Body of pancreas (tissue), 4 donors: Measurements from ENCODE around the gene PNN.

ENCODE experiments used
- CTCF ChIP-seq, 7 experiments: fragments of 450-650 bp in 4 of 7; fragments of 200-600 bp in 3 of 7; sonication (generic) in 3 of 7; IDR thresholded peaks; one replicate each; pipeline ENCODE4 v1.5.1; 2016 to 2019; ENCODE audit warnings: antibody characterized with exemption in 7 of 7
- POLR2A ChIP-seq, 3 donors: fragments of 450-650 bp; IDR thresholded peaks; one replicate each; pipeline ENCODE4 v1.6.1; 2016; ENCODE audit warnings: antibody characterized with exemption in 3 of 3, mild to moderate bottlenecking in 2 of 3

GRCh38 chr14:39176263-39177167, 1.5 kb downstream of the PNN start:
- TF ChIP-seq CTCF (IDR thresholded peaks at IDR 0.05) (no peak), POLR2A (IDR thresholded peaks at IDR 0.05) (no peak)
